ENCODE data around the gene LY6G6F.

LY6G6F gene

GRCh38 chr6:31676904-31677303, 29.8 kb upstream of the LY6G6F start:
- no peak for DNase-seq

GRCh38 chr6:31677955-31678354, 28.7 kb upstream of the LY6G6F start:
- no peak for DNase-seq

GRCh38 chr6:31680226-31681134, 26.2 kb upstream of the LY6G6F start, which contains the start of gene LY6G5C:
Gene LY6G5C, minus strand, starts transcription at chr6:31681067. Its CDS starts 694 bp downstream, at chr6:31680373.
- peak; percentile 59 to 62 for DNase-seq

GRCh38 chr6:31681135-31681671, 25.5 kb upstream of the LY6G6F start:
- peak; percentile 34 to 36 for DNase-seq

GRCh38 chr6:31683591-31683990, 23.1 kb upstream of the LY6G6F start:
- no peak for DNase-seq

GRCh38 chr6:31686483-31686882, 20.2 kb upstream of the LY6G6F start:
- DNase-seq, result no peak

- no peak for DNase-seq
Measured at GRCh38 chr6:31687321-31687720, 19.3 kb upstream of the LY6G6F start.

- no peak for DNase-seq
Measured at GRCh38 chr6:31687860-31688693, 18.6 kb upstream of the LY6G6F start.

GRCh38 chr6:31689249-31690110, 17.2 kb upstream of the LY6G6F start:
- no peak for DNase-seq

- DNase-seq, result no peak
Measured at GRCh38 chr6:31690231-31691077, 16.2 kb upstream of the LY6G6F start.

GRCh38 chr6:31691078-31691463, 15.6 kb upstream of the LY6G6F start:
- DNase-seq, result no peak

- no peak for DNase-seq
Measured at GRCh38 chr6:31691564-31692108, 15.0 kb upstream of the LY6G6F start.

- no peak for DNase-seq
Measured at GRCh38 chr6:31692353-31692752, 14.3 kb upstream of the LY6G6F start.

GRCh38 chr6:31692886-31693285, 13.8 kb upstream of the LY6G6F start:
- no peak for DNase-seq

- no peak for DNase-seq
Measured at GRCh38 chr6:31693535-31693934, 13.1 kb upstream of the LY6G6F start.

- no peak for DNase-seq
Measured at GRCh38 chr6:31697555-31697954, 9.1 kb upstream of the LY6G6F start.

- no peak for DNase-seq
Measured at GRCh38 chr6:31700740-31701401, 5.8 kb upstream of the LY6G6F start.

- DNase-seq, result no peak
Measured at GRCh38 chr6:31701666-31702404, 4.8 kb upstream of the LY6G6F start.

GRCh38 chr6:31702405-31702818, 4.3 kb upstream of the LY6G6F start:
- DNase-seq, result no peak

Measured in activated CD4-positive, alpha-beta T cell treated with anti-CD3 and anti-CD28 coated beads for 4 hours (primary cell).